KMS-11 (cell line): ENCODE data around the gene ZZZ3.
"Not testable (repeated sequence)": the region's sequence is repeated elsewhere in the genome, so short reads cannot be mapped to it uniquely, and the experiment has no call there.

Experiments used
- H2AFZ ChIP-seq: fragments of 200-600 bp; sonication (generic); 2 replicates; pipeline ENCODE4 v1.6.1; 2016; ENCODE audit warnings: antibody characterized with exemption, mixed run types, low read depth
- H3K27ac ChIP-seq: fragments of 200-600 bp; sonication (generic); 2 replicates; pipeline ENCODE4 v1.6.1; 2016; ENCODE audit warnings: mild to moderate bottlenecking, mixed run types
- H3K27me3 ChIP-seq: fragments of 200-600 bp; sonication (generic); 2 replicates; pipeline ENCODE4 v1.6.1; 2017; ENCODE audit warnings: mild to moderate bottlenecking, low read depth, mixed run types, moderate library complexity; ENCODE audit not compliant: insufficient read depth
- H3K36me3 ChIP-seq: fragments of 200-600 bp; sonication (generic); 2 replicates; pipeline ENCODE4 v1.6.1; 2017; ENCODE audit warnings: mild to moderate bottlenecking, mixed run types; ENCODE audit not compliant: insufficient read depth
- H3K4me1 ChIP-seq: fragments of 200-600 bp; sonication (generic); 2 replicates; pipeline ENCODE4 v1.6.1; 2016; ENCODE audit warnings: mild to moderate bottlenecking, low read depth, mixed run types; ENCODE audit not compliant: poor library complexity, severe bottlenecking
- H3K4me2 ChIP-seq: fragments of 200-600 bp; sonication (generic); 2 replicates; pipeline ENCODE4 v1.7.0; 2016; ENCODE audit warnings: mild to moderate bottlenecking, mixed run types
- H3K4me3 ChIP-seq: fragments of 200-600 bp; sonication (generic); IDR thresholded peaks from 2 replicates; pipeline ENCODE4 v1.6.1; 2017; ENCODE audit warnings: low read depth, low read length, mixed read lengths; ENCODE audit not compliant: insufficient read depth
- H3K79me2 ChIP-seq: fragments of 200-600 bp; sonication (generic); 2 replicates; pipeline ENCODE4 v1.6.1; 2016; ENCODE audit warnings: low read depth, mixed run types; ENCODE audit not compliant: insufficient read depth
- H3K9ac ChIP-seq: fragments of 200-600 bp; sonication (generic); 2 replicates; pipeline ENCODE4 v1.6.1; 2016; ENCODE audit warnings: mild to moderate bottlenecking, mixed run types
- H4K20me1 ChIP-seq: fragments of 200-600 bp; sonication (generic); 2 replicates; pipeline ENCODE4 v1.6.1; 2016; ENCODE audit warnings: mild to moderate bottlenecking, mixed run types; ENCODE audit not compliant: insufficient read depth
- CTCF ChIP-seq: fragments of 200-600 bp; sonication (generic); conservative IDR thresholded peaks from 2 replicates; pipeline ENCODE4 v1.6.1; 2017; ENCODE audit warnings: low read depth, mild to moderate bottlenecking, antibody characterized with exemption, low read length, moderate library complexity, mixed read lengths

Gene ZZZ3

GRCh38 chr1:77716065-77716464 is 33.6 kb upstream of the ZZZ3 start:
- TF ChIP-seq CTCF, result no peak
- no peaks in the 10 kb centered on the region for H3K27me3 ChIP-seq
- H2AFZ ChIP-seq, result no peak overlapping the region
- no peaks in the 10 kb centered on the region for H3K4me1 ChIP-seq
- no peaks in the 10 kb centered on the region for H3K36me3 ChIP-seq
- no peak overlapping the region for H3K27ac ChIP-seq
- H3K4me2 ChIP-seq, result no peak overlapping the region
- no peak overlapping the region for H3K4me3 ChIP-seq
- no peaks in the 10 kb centered on the region for H4K20me1 ChIP-seq
- no peaks in the 10 kb centered on the region for H3K79me2 ChIP-seq
- H3K9ac ChIP-seq, result no peak overlapping the region

- TF ChIP-seq CTCF, result no peak
- Histone ChIP-seq H3K36me3 (no peaks in the 10 kb centered on the region), H3K4me3 (no peak overlapping the region), H3K9ac (no peak overlapping the region), H3K4me1 (no peaks in the 10 kb centered on the region), H4K20me1 (no peaks in the 10 kb centered on the region), H3K79me2 (no peaks in the 10 kb centered on the region), H3K27me3 (no peaks in the 10 kb centered on the region), H3K27ac (no peak overlapping the region), H2AFZ (no peak overlapping the region), H3K4me2 (no peak overlapping the region)
These were observed 27.3 kb upstream of the ZZZ3 start for GRCh38 chr1:77709727-77710126.

- Histone ChIP-seq H3K4me2 (no peak overlapping the region), H3K27ac (no peak overlapping the region), H3K4me1 (no peaks in the 10 kb centered on the region), H4K20me1 (no peaks in the 10 kb centered on the region), H3K27me3 (no peaks in the 10 kb centered on the region), H2AFZ (no peak overlapping the region), H3K4me3 (no peak overlapping the region), H3K79me2 (no peaks in the 10 kb centered on the region), H3K9ac (no peak overlapping the region), H3K36me3 (no peaks in the 10 kb centered on the region)
- no peak for TF ChIP-seq CTCF
These were observed 23.9 kb upstream of the ZZZ3 start for GRCh38 chr1:77706321-77706720.

- Histone ChIP-seq H3K4me3 (no peak overlapping the region), H3K4me1 (no peaks in the 10 kb centered on the region), H3K9ac (no peak overlapping the region), H3K4me2 (no peak overlapping the region), H3K27ac (no peak overlapping the region), H3K79me2 (no peaks in the 10 kb centered on the region), H3K27me3 (no peaks in the 10 kb centered on the region), H3K36me3 (no peaks in the 10 kb centered on the region), H4K20me1 (no peaks in the 10 kb centered on the region), H2AFZ (no peak overlapping the region)
- no peak for TF ChIP-seq CTCF
These were observed 22.3 kb upstream of the ZZZ3 start for GRCh38 chr1:77704736-77705135.

GRCh38 chr1:77699673-77700072 is 17.2 kb upstream of the ZZZ3 start:
- not testable (repeated sequence) for H3K27me3 ChIP-seq, H3K4me2 ChIP-seq, H3K27ac ChIP-seq, H3K79me2 ChIP-seq, H2AFZ ChIP-seq, H3K4me3 ChIP-seq, H4K20me1 ChIP-seq, H3K36me3 ChIP-seq, H3K4me1 ChIP-seq, H3K9ac ChIP-seq
